Progenitor cell of endocrine pancreas (in vitro differentiated cells): Measurements from ENCODE around the gene RPS19BP1. TPM values are rescaled to one million over a fixed set of nuclear protein-coding genes. Genes with fewer than 3 reads are reported as not detected.

ENCODE experiments used
- DNase-seq: peaks from one replicate; pipeline ENCODE4 v3.0.0; 2021; ENCODE audit warnings: low spot score; ENCODE audit not compliant: unreplicated experiment
- H3K27ac Mint-ChIP-seq: 2 replicates; pipeline ENCODE4 v1.8.0; 2021; ENCODE audit warnings: mild to moderate bottlenecking, moderate library complexity, mixed read lengths
- H3K27me3 Mint-ChIP-seq: 2 replicates; pipeline ENCODE4 v1.8.0; 2021; ENCODE audit warnings: mixed read lengths
- H3K36me3 Mint-ChIP-seq: 2 replicates; pipeline ENCODE4 v1.8.0; 2022; ENCODE audit warnings: mixed read lengths; ENCODE audit not compliant: insufficient read depth
- H3K4me1 Mint-ChIP-seq: 2 replicates; pipeline ENCODE4 v1.8.0; 2021; ENCODE audit warnings: low read depth, mixed read lengths
- H3K4me3 Mint-ChIP-seq: 2 replicates; pipeline ENCODE4 v1.8.0; 2021; ENCODE audit warnings: low read depth, mild to moderate bottlenecking, moderate library complexity, mixed read lengths
- H3K9me3 Mint-ChIP-seq: 2 replicates; pipeline ENCODE4 v1.8.0; 2021; ENCODE audit warnings: low read depth, mixed read lengths
- CTCF ChIP-seq: fragments of 200-600 bp; sonication (generic); IDR thresholded peaks from one replicate; pipeline ENCODE4 v1.5.0; 2021; ENCODE audit warnings: antibody characterized with exemption, mild to moderate bottlenecking; ENCODE audit not compliant: unreplicated experiment
- total RNA-seq: library from RNA; stranded (reverse); gene quantifications from 2 replicates; pipeline ENCODE4 v1.2.1, GENCODE V29; 2021

Gene RPS19BP1
- total RNA-seq, 1 donor from 2014 or later = 48.2 TPM

- H3K4me1 Mint-ChIP-seq = peaks cover 6% of the 10 kb centered on the region
- H3K4me3 Mint-ChIP-seq = no peak overlapping the region
- H3K9me3 Mint-ChIP-seq = no peaks in the 10 kb centered on the region
- no peak for DNase-seq
- no peaks in the 10 kb centered on the region for H3K36me3 Mint-ChIP-seq
- peak overlapping the region; percentile 45 for H3K27ac Mint-ChIP-seq
- no peaks in the 10 kb centered on the region for H3K27me3 Mint-ChIP-seq
- TF ChIP-seq CTCF = peak; percentile 71
These were observed 36.3 kb downstream of the RPS19BP1 start for GRCh38 chr22:39496131-39496838.

DNA sequence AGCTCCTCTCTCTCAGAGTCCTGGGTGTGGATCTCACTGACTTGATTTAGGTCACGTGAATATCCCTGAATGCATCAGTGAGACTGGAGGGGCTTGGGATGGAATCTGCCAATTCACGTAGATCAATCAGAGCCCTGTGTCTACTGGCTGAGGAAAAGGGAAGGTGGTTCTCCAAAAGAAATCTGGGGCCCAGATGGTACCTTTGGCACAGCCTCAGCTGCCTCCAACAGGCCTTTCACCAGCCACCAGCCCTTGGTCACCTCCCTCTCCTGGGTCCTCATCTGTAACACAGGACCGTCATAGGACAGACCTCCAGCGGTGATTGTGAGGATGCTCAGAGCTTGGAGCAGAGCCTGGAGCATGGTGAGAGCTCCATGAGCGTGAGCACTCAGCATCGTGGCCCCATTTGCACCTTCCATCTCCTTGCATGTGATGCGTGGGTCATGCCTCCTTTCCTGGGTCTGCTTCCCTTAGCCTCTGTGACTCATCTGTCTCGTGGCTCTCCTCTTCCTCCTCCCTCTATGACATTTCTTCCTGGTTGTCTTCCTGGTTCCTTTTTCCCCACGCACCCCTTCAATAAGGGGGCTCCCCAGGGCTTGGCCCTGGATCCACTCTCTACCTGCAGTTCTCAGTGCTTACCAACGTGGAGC is 38.0 kb downstream of the RPS19BP1 start:
- Mint-ChIP-seq H3K27ac (no peak overlapping the region), H3K4me3 (no peak overlapping the region), H3K9me3 (no peaks in the 10 kb centered on the region), H3K4me1 (peaks cover 6% of the 10 kb centered on the region), H3K27me3 (no peaks in the 10 kb centered on the region), H3K36me3 (no peaks in the 10 kb centered on the region)
- DNase-seq = no peak
- TF ChIP-seq CTCF = no peak

GRCh38 chr22:39493759-39494158 is 38.8 kb downstream of the RPS19BP1 start:
- DNase-seq = no peak
- Mint-ChIP-seq H3K36me3 (no peaks in the 10 kb centered on the region), H3K27me3 (no peaks in the 10 kb centered on the region), H3K27ac (no peak overlapping the region), H3K4me1 (peaks cover under 1% of the 10 kb centered on the region), H3K4me3 (no peak overlapping the region), H3K9me3 (no peaks in the 10 kb centered on the region)
- TF ChIP-seq CTCF = no peak

DNA sequence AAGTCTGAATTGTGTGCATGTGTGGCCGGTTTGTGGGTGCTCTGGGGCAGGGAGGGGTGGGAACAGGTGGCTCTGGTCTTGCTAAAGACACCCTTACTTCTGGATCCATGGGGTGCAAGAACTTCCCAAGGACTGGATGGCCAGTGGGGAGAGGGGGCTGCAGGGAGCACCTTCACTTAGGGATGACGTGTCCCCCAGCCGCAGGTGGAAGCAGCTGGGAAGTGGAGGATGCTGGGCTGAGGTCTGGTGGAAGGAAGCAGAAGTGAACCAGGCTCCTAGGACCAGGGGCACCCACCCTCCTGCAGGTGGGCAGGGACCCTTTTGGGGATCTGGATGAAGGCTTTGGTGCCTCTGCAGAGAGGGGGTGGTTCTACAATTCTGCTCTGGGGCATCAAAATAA is 40.4 kb downstream of the RPS19BP1 start:
- no peaks in the 10 kb centered on the region for H3K9me3 Mint-ChIP-seq
- no peak for TF ChIP-seq CTCF
- H3K36me3 Mint-ChIP-seq = peaks cover 6% of the 10 kb centered on the region
- no peak overlapping the region for H3K27ac Mint-ChIP-seq
- DNase-seq = no peak
- H3K27me3 Mint-ChIP-seq = no peaks in the 10 kb centered on the region
- no peak overlapping the region for H3K4me3 Mint-ChIP-seq
- H3K4me1 Mint-ChIP-seq = no peaks in the 10 kb centered on the region

DNA sequence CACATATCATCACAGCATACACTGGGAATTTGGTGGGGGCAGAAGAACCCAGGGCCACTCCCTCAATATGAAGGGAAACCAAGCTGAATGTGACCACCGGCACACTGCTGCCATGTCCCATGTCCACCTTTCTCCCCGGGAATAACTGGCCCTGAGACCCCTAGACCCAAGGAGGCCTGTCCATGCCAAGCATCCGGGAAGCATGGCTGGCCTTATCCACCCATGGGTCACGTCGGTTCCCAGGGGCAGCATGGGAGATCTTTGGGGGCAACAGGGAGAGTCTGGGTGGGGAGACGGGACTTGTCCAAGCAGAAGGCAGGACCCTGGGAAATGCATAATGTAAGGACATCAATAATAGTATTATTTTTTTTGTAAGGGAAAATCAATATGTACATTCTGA is 40.9 kb downstream of the RPS19BP1 start:
- TF ChIP-seq CTCF = no peak
- no peaks in the 10 kb centered on the region for H3K27me3 Mint-ChIP-seq
- H3K4me3 Mint-ChIP-seq = no peak overlapping the region
- DNase-seq = no peak
- H3K4me1 Mint-ChIP-seq = no peaks in the 10 kb centered on the region
- H3K9me3 Mint-ChIP-seq = no peaks in the 10 kb centered on the region
- peaks cover 6% of the 10 kb centered on the region for H3K36me3 Mint-ChIP-seq
- H3K27ac Mint-ChIP-seq = no peak overlapping the region
